Parathyroid adenoma (tissue), 2 donors: ENCODE data around the gene CAMK2D.
"Not testable (repeated sequence)": the region's sequence is repeated elsewhere in the genome, so short reads cannot be mapped to it uniquely, and the experiment has no call there.

Source experiments
- H2AFZ ChIP-seq: fragments of 300-600 bp; sonication (generic); one replicate; pipeline ENCODE4 v1.7.0; 2017; ENCODE audit warnings: antibody characterized with exemption, mild to moderate bottlenecking
- H3K27ac ChIP-seq: fragments of 300-600 bp; sonication (generic); one replicate; pipeline ENCODE4 v1.7.0; 2017
- H3K27me3 ChIP-seq: fragments of 300-600 bp; sonication (generic); one replicate; pipeline ENCODE4 v1.7.0; 2017; ENCODE audit warnings: low read length; ENCODE audit not compliant: control insufficient read depth, insufficient read depth
- H3K36me3 ChIP-seq: fragments of 300-600 bp; sonication (generic); one replicate; pipeline ENCODE4 v1.7.0; 2017; ENCODE audit warnings: low read length; ENCODE audit not compliant: control insufficient read depth, insufficient read depth
- H3K4me1 ChIP-seq: fragments of 300-600 bp; sonication (generic); one replicate; pipeline ENCODE4 v1.7.0; 2017; ENCODE audit warnings: control low read depth
- H3K4me2 ChIP-seq: fragments of 300-600 bp; sonication (generic); one replicate; pipeline ENCODE4 v1.7.0; 2017; ENCODE audit warnings: low read length
- H3K4me3 ChIP-seq: fragments of 300-600 bp; sonication (generic); one replicate; pipeline ENCODE4 v1.7.0; 2017; ENCODE audit warnings: low read depth, low read length
- H3K79me2 ChIP-seq: fragments of 300-600 bp; sonication (generic); one replicate; pipeline ENCODE4 v1.7.0; 2017; ENCODE audit warnings: control low read depth
- H3K9ac ChIP-seq: fragments of 300-600 bp; sonication (generic); one replicate; pipeline ENCODE4 v1.7.0; 2017; ENCODE audit warnings: mild to moderate bottlenecking
- H3K9me3 ChIP-seq: fragments of 300-600 bp; sonication (generic); one replicate; pipeline ENCODE4 v1.7.0; 2017; ENCODE audit warnings: low read length; ENCODE audit not compliant: control insufficient read depth
- CTCF ChIP-seq: fragments of 300-600 bp; sonication (generic); IDR thresholded peaks from one replicate; pipeline ENCODE4 v1.7.0; 2017; ENCODE audit warnings: antibody characterized with exemption, mild to moderate bottlenecking
- donor health status: primary hyperparathyroidism.

The CAMK2D gene

DNA sequence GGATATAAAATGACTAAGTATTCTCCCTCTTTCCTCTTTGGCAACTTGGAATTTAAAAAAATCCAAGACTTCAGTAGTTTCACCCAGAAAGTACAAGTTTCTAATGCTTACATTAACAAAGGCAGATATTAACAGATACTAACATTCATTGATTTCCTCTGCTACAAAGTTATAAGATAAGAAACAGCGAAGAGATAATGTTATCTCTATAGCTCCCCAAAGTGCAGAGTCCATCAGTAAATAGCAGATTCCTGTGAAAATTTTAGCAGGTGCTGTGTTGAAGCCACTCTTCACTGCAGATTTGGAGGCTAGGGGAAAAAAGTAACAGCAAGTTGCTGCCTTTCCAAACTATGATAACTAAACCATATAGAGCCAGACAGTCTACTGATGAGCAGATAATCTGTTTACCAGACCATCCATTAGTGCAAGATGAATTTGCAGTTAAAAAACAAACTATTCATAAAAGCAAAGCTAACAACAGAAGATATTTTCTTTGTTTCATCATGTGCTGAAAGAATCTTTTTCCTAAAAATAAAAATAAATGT, 3.3 kb upstream of the CAMK2D start:
- Histone ChIP-seq H2AFZ (peak overlapping the region; percentile 33), H3K9ac (no peak overlapping the region), H3K27ac (no peak overlapping the region), H3K4me1 (no peaks in the 10 kb centered on the region), H3K4me2 (no peak overlapping the region), H3K4me3 (no peak overlapping the region), H3K9me3 (no peaks in the 10 kb centered on the region), H3K79me2 (no peaks in the 10 kb centered on the region), H3K36me3 (no peaks in the 10 kb centered on the region), H3K27me3 (no peaks in the 10 kb centered on the region)
- TF ChIP-seq CTCF: no peak

GRCh38 chr4:113763923-113764322, 2.4 kb upstream of the CAMK2D start:
- H3K9me3 ChIP-seq, H3K27me3 ChIP-seq, H3K79me2 ChIP-seq, H3K27ac ChIP-seq, H3K36me3 ChIP-seq, H3K9ac ChIP-seq, H3K4me1 ChIP-seq, H2AFZ ChIP-seq, H3K4me3 ChIP-seq, H3K4me2 ChIP-seq: not testable (repeated sequence)

- H3K4me1 ChIP-seq: no peaks in the 10 kb centered on the region
Observed at GRCh38 chr4:113763029-113763285, 1.4 kb upstream of the CAMK2D start.

DNA sequence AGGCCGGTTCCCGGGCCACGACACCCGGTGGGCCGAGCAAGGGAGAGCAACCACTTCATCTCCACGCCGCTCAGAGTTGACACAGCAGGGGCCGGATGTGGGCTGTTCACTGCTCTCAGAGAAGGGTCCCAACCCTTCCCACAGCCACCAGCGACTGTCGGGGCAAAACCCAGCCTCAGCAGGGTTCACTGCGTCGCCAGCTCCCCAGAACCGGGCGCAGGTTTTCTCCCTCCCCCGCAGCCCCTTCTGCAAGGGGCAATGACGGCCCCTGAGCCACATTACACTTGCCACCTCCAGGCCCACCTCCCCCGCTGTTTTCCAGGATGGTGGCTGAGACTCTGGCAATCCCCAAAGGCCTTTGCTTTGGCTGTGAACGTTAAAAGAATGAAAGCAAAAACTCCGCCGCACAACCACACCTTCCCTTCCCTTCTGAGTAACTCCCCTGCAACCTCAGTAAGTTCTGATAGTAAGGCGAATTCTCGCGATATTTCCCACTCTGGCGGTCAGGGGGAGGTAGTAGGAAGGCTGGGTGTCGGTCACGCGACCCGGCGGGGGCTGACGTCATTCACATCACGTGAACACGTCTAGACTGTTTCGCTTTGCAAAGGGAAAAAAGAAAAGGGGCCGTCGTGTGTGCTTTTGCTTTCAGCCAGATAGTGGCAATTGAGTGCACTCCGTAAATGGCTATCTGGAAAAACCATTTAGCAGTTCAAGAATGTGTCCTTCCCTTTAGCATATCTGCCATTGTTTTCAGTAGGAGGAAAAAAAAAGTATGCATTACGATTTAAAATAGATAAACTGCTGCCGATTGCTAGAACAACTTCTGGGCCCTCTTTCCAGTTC, 869 bp upstream of the CAMK2D start:
- H3K9me3 ChIP-seq: no peaks in the 10 kb centered on the region
- no peak for TF ChIP-seq CTCF
- peak overlapping the region; percentile 0 for H3K9ac ChIP-seq
- H3K4me3 ChIP-seq: peak overlapping the region; percentile 79
- no peaks in the 10 kb centered on the region for H3K79me2 ChIP-seq
- H3K4me1 ChIP-seq: no peaks in the 10 kb centered on the region
- peak overlapping the region; percentile 99 for H3K4me2 ChIP-seq
- H3K27me3 ChIP-seq: no peaks in the 10 kb centered on the region
- peak overlapping the region; percentile 84 for H3K27ac ChIP-seq
- peak overlapping the region; percentile 63 for H2AFZ ChIP-seq
- no peaks in the 10 kb centered on the region for H3K36me3 ChIP-seq

More at GRCh38 chr4:113763029-113763285, 1.4 kb upstream of the CAMK2D start:
- Histone ChIP-seq H2AFZ (peak overlapping the region; percentile 63), H3K4me2 (peak overlapping the region; percentile 99), H3K79me2 (no peaks in the 10 kb centered on the region), H3K27ac (peak overlapping the region; percentile 84), H3K4me3 (peak overlapping the region; percentile 79), H3K9me3 (no peaks in the 10 kb centered on the region), H3K27me3 (no peaks in the 10 kb centered on the region), H3K36me3 (no peaks in the 10 kb centered on the region), H3K9ac (no peak overlapping the region)
- no peak for TF ChIP-seq CTCF

GRCh38 chr4:113760795-113761619, 531 bp downstream of the CAMK2D start:
- Histone ChIP-seq H3K27ac (peak overlapping the region; percentile 84), H3K79me2 (no peaks in the 10 kb centered on the region), H3K4me1 (no peaks in the 10 kb centered on the region), H2AFZ (peak overlapping the region; percentile 81), H3K4me3 (peak overlapping the region; percentile 79), H3K9me3 (no peaks in the 10 kb centered on the region), H3K4me2 (peak overlapping the region; percentile 99), H3K27me3 (no peaks in the 10 kb centered on the region), H3K36me3 (no peaks in the 10 kb centered on the region), H3K9ac (no peak overlapping the region)
- TF ChIP-seq CTCF: no peak
